M059J (cell line): ENCODE data around the gene GRIP2. TPM values are rescaled to one million over a fixed set of nuclear protein-coding genes. Genes with fewer than 3 reads are reported as not detected.

Source experiments
- DNase-seq: peaks from one replicate; pipeline ENCODE4 v3.0.0-alpha.2; 2012; ENCODE audit warnings: low read depth
- total RNA-seq: library from RNA; depleted of rRNA; stranded (reverse); fragments of >200 nt; shearing (Covaris generic); gene quantifications from 2 replicates; pipeline ENCODE4 v1.2.3, GENCODE V29; 2014

Gene GRIP2
- total RNA-seq, 1 experiment from 2014 or later = 7.6 TPM

- no peak for DNase-seq
These were observed 779 bp downstream of the GRIP2 start for GRCh38 chr3:14539384-14539741.

- no peak for DNase-seq
These were observed 1.6 kb downstream of the GRIP2 start for GRCh38 chr3:14538451-14539088.

- no peak for DNase-seq
These were observed 2.3 kb downstream of the GRIP2 start for GRCh38 chr3:14537590-14538450.

GRCh38 chr3:14536837-14537589 is 3.1 kb downstream of the GRIP2 start:
- no peak for DNase-seq

- no peak for DNase-seq
These were observed 3.9 kb downstream of the GRIP2 start for GRCh38 chr3:14536055-14536815.

- DNase-seq = no peak
These were observed 4.5 kb downstream of the GRIP2 start for GRCh38 chr3:14535616-14536015.

GRCh38 chr3:14534516-14535191 is 5.5 kb downstream of the GRIP2 start:
- DNase-seq = no peak

GRCh38 chr3:14533457-14533958 is 6.6 kb downstream of the GRIP2 start:
- DNase-seq = no peak

GRCh38 chr3:14532691-14533456 is 7.3 kb downstream of the GRIP2 start:
- DNase-seq = peak; percentile 25

- DNase-seq = no peak
These were observed 8.2 kb downstream of the GRIP2 start for GRCh38 chr3:14531856-14532395.

GRCh38 chr3:14528081-14528480 is 12.1 kb downstream of the GRIP2 start:
- DNase-seq = no peak

GRCh38 chr3:14525685-14526631 is 14.2 kb downstream of the GRIP2 start:
- peak; percentile 87 for DNase-seq

- no peak for DNase-seq
These were observed 15.1 kb downstream of the GRIP2 start for GRCh38 chr3:14524920-14525660.

- DNase-seq = peak; percentile 58
These were observed 15.8 kb downstream of the GRIP2 start for GRCh38 chr3:14524311-14524711.

- peak; percentile 63 for DNase-seq
These were observed 16.4 kb downstream of the GRIP2 start for GRCh38 chr3:14523792-14524191.

GRCh38 chr3:14522768-14523167 is 17.4 kb downstream of the GRIP2 start:
- no peak for DNase-seq

GRCh38 chr3:14522129-14522691 is 17.9 kb downstream of the GRIP2 start:
- DNase-seq = no peak

GRCh38 chr3:14521611-14522010 is 18.5 kb downstream of the GRIP2 start:
- no peak for DNase-seq
